ENCODE results near the gene GID8.

- TF ChIP-seq TAF1 (IDR thresholded peaks at IDR 0.05; ENCODE audit: borderline replicate concordance, low read depth, low read length) (no peak), EZH2phosphoT487 (IDR thresholded peaks at IDR 0.05; ENCODE audit: borderline replicate concordance, low read depth) (no peak), MAX (IDR thresholded peaks at IDR 0.05; ENCODE audit: low read depth) (no peak), GABPA (IDR thresholded peaks at IDR 0.05; ENCODE audit: low read depth) (no peak), PBX3 (IDR thresholded peaks at IDR 0.05) (no peak), NFIC (IDR thresholded peaks at IDR 0.05; ENCODE audit: borderline replicate concordance) (no peak)
- TF ChIP-seq, protein P1, sequence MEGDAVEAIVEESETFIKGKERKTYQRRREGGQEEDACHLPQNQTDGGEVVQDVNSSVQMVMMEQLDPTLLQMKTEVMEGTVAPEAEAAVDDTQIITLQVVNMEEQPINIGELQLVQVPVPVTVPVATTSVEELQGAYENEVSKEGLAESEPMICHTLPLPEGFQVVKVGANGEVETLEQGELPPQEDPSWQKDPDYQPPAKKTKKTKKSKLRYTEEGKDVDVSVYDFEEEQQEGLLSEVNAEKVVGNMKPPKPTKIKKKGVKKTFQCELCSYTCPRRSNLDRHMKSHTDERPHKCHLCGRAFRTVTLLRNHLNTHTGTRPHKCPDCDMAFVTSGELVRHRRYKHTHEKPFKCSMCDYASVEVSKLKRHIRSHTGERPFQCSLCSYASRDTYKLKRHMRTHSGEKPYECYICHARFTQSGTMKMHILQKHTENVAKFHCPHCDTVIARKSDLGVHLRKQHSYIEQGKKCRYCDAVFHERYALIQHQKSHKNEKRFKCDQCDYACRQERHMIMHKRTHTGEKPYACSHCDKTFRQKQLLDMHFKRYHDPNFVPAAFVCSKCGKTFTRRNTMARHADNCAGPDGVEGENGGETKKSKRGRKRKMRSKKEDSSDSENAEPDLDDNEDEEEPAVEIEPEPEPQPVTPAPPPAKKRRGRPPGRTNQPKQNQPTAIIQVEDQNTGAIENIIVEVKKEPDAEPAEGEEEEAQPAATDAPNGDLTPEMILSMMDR (IDR thresholded peaks at IDR 0.05), result no peak
Measured at GRCh38 chr20:62941792-62942191, 3.8 kb downstream of the GID8 start.

Data from SK-N-SH (cell line).